Activated B cell treated with CpG ODN at 0.5 μM for 24 hours (primary cell): ENCODE results near the gene ROPN1L. TPM values are rescaled to one million over a fixed set of nuclear protein-coding genes. Genes with fewer than 3 reads are reported as not detected.

ENCODE experiments used
- ATAC-seq: fragments of 200-7000 bp; cut with Tn5 transposase; one replicate; pipeline ENCODE4 v1.10.0; 2021; ENCODE audit warnings: low read depth, mild to moderate bottlenecking, moderate library complexity
- CTCF ChIA-PET: fragments of 350-600 bp; sonication (Branson Sonifier 250); formaldehyde crosslinking; loops from one replicate; lab custom pipeline; 2021; ENCODE audit warnings: antibody characterized with exemption; lab: Charles Lee
- POLR2A ChIA-PET: fragments of 350-600 bp; sonication (Branson Sonifier 250); formaldehyde crosslinking; loops from one replicate; lab custom pipeline; 2021; ENCODE audit warnings: antibody characterized with exemption; lab: Charles Lee
- DNase-seq: peaks from one replicate; pipeline ENCODE4 v3.0.0; 2022
- H3K27ac Mint-ChIP-seq: one replicate; pipeline ENCODE4 v1.8.0; 2020; ENCODE audit warnings: mixed read lengths
- H3K27me3 Mint-ChIP-seq: one replicate; pipeline ENCODE4 v1.8.0; 2021; ENCODE audit warnings: mixed read lengths
- H3K36me3 Mint-ChIP-seq: one replicate; pipeline ENCODE4 v1.8.0; 2021; ENCODE audit warnings: low read depth, mixed read lengths
- H3K4me1 Mint-ChIP-seq: one replicate; pipeline ENCODE4 v1.8.0; 2021; ENCODE audit warnings: mixed read lengths
- H3K4me3 Mint-ChIP-seq: one replicate; pipeline ENCODE4 v1.8.0; 2020; ENCODE audit warnings: mild to moderate bottlenecking, mixed read lengths
- H3K9me3 Mint-ChIP-seq: one replicate; pipeline ENCODE4 v1.8.0; 2020; ENCODE audit warnings: mixed read lengths
- intact Hi-C: fragments of 100-400 bp; cut with micrococcal nuclease; formaldehyde crosslinking; loops from one replicate; pipeline ENCODE4 v1.15.1; 2024
- total RNA-seq: library from RNA; stranded (reverse); gene quantifications from 2 replicates; pipeline ENCODE4 v1.2.3, GENCODE V29; 2022
- TF ChIP-seq, protein P1 (sequence below): fragments of 200-600 bp; IDR thresholded peaks from one replicate; pipeline ENCODE4 v1.8.0; 2022; ENCODE audit warnings: antibody characterized with exemption, mild to moderate bottlenecking

ROPN1L gene
- total RNA-seq, 1 donor from 2014 or later, result 0.49 TPM

DNA sequence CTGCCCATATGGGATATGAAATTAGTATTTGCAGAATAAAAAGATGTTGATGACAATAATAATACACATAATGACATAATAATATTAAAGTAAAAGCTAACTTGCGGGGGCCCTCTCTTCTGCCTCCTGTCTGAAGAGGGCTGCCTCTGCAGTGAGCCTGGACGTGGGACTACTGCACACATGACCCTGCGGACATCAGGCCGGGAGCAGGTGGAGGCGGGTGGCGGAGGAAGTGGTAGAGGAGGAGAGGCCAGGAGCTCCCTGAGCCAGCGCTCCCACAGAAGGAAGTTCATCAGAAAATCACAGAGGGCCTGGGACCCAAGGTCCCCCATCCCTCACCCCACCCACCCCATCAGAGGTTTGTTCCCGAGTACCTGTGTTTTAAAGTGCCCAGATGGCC, 60.5 kb downstream of the ROPN1L start:
- Mint-ChIP-seq H3K4me1 (peaks cover 13% of the 10 kb centered on the region), H3K27me3 (no peaks in the 10 kb centered on the region), H3K36me3 (no peaks in the 10 kb centered on the region), H3K27ac (no peak overlapping the region), H3K4me3 (no peak overlapping the region), H3K9me3 (no peaks in the 10 kb centered on the region)
- no peak for ATAC-seq
- CTCF ChIA-PET, result interaction anchor here (1.0 kb wide), 1 partner anchor 125 kb away, joined by 3 read pairs; no protein-coding TSS in a partner anchor
- no peak for DNase-seq
- TF ChIP-seq, protein P1, sequence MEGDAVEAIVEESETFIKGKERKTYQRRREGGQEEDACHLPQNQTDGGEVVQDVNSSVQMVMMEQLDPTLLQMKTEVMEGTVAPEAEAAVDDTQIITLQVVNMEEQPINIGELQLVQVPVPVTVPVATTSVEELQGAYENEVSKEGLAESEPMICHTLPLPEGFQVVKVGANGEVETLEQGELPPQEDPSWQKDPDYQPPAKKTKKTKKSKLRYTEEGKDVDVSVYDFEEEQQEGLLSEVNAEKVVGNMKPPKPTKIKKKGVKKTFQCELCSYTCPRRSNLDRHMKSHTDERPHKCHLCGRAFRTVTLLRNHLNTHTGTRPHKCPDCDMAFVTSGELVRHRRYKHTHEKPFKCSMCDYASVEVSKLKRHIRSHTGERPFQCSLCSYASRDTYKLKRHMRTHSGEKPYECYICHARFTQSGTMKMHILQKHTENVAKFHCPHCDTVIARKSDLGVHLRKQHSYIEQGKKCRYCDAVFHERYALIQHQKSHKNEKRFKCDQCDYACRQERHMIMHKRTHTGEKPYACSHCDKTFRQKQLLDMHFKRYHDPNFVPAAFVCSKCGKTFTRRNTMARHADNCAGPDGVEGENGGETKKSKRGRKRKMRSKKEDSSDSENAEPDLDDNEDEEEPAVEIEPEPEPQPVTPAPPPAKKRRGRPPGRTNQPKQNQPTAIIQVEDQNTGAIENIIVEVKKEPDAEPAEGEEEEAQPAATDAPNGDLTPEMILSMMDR, result no peak
- POLR2A ChIA-PET, result no interaction called here
- intact Hi-C loops, result no loop called here

DNA sequence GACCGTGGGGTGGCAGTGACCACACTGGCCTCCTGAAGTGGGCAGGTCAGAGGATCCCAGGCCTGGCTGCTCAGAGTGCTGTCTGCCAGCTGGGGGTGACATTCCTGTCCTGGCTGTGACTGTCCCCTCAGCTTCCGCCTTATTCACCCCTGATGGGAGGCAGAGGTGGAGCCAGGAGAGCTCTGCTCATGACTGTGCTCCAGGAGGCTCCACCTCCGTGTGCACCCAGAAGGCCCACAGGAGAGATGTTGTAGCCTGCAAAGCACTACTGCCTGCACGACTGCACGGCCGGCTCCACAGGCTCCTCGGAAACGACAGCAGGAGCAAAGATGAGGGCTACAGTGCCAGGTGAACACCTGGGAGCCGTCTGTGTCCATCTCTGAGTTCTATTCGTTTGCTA, 60.9 kb downstream of the ROPN1L start:
- no peaks in the 10 kb centered on the region for H3K27me3 Mint-ChIP-seq
- intact Hi-C loops, result no loop called here
- no peak overlapping the region for H3K4me3 Mint-ChIP-seq
- ATAC-seq (no peak), DNase-seq (no peak)
- ChIA-PET CTCF (interaction anchor here (1.0 kb wide), 1 partner anchor 125 kb away, joined by 3 read pairs; no protein-coding TSS in a partner anchor), POLR2A (no interaction called here)
- peaks cover 13% of the 10 kb centered on the region for H3K4me1 Mint-ChIP-seq
- H3K27ac Mint-ChIP-seq, result no peak overlapping the region
- no peaks in the 10 kb centered on the region for H3K9me3 Mint-ChIP-seq
- H3K36me3 Mint-ChIP-seq, result no peaks in the 10 kb centered on the region
- TF ChIP-seq, protein P1, result no peak

DNA sequence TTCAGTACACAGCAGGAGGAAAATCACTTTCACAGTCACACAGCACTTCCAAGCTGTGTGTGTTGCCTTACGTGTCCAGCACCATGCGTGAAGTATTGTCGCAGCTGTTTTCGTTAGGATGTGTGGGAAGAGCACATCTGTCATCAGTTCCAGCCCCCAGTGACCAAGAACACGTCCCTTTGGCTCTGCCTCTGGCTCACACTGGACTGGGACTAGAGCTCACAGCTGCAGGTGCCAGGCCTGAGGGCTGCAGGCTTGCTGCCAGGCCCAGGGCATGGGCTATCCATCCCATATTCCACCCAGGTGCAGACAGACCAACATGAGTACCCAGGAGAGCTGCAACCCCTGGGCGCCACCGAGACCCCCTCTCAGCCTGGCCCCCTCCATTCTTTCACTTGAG, 61.6 kb downstream of the ROPN1L start:
- no peaks in the 10 kb centered on the region for H3K9me3 Mint-ChIP-seq
- ATAC-seq (no peak), DNase-seq (no peak)
- no peaks in the 10 kb centered on the region for H3K36me3 Mint-ChIP-seq
- H3K27ac Mint-ChIP-seq, result no peak overlapping the region
- intact Hi-C loops, result no loop called here
- TF ChIP-seq, protein P1, result no peak
- ChIA-PET POLR2A (no interaction called here), CTCF (interaction anchor here (1.5 kb wide), 1 partner anchor 14 kb away, joined by 4 read pairs; no protein-coding TSS in a partner anchor)
- no peak overlapping the region for H3K4me3 Mint-ChIP-seq
- peaks cover 13% of the 10 kb centered on the region for H3K4me1 Mint-ChIP-seq
- no peaks in the 10 kb centered on the region for H3K27me3 Mint-ChIP-seq

DNA sequence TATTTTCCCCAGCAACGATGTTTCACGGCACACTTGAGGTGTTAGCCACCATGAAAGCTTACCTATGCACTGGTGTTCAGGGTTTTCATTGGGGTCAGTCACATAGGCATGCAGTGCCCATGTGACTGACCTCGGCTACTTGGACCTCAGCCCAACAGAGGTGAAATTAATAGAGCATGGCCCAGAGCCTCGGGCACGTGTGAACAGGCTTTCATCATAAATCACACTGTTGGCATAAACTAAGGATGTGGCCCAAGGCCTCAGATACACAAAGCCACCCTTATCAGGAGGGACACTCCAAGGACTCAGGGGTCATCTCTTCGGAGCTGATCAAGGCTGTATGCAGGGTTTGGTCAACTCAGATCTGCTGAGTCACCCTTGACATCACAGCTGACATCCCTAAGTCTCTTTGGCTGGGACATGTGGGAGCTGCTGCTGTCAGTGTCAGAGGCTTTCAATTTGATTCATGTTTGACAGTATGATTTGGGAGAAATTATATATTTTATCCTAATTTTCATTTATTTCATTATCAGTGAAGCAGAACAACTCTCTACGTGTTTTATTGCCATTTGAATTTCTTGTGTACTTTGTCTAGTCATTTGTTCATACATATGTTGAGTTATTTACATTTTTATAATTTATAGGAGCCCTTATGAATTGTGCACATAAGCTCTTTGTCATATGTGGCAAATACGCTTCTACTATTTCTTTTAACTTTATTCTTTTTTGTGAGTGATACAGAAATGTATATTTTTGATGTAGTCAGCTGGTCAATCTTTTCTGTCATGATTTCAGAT, 62.5 kb downstream of the ROPN1L start:
- no peak for ATAC-seq
- H3K36me3 Mint-ChIP-seq, result no peaks in the 10 kb centered on the region
- POLR2A ChIA-PET, result interaction anchor here (1.1 kb wide), 1 partner anchor 15 kb away, joined by 3 read pairs; no protein-coding TSS in a partner anchor

More for the DNA sequence above, 62.5 kb downstream of the ROPN1L start:
- DNase-seq, result no peak
- no peaks in the 10 kb centered on the region for H3K27me3 Mint-ChIP-seq
- H3K4me1 Mint-ChIP-seq, result peaks cover 13% of the 10 kb centered on the region
- no peak overlapping the region for H3K27ac Mint-ChIP-seq
- H3K9me3 Mint-ChIP-seq, result no peaks in the 10 kb centered on the region
- TF ChIP-seq, protein P1, result no peak
- intact Hi-C loops, result loop anchor here (2.0 kb wide), 2 partner anchors 33 to 103 kb away; no protein-coding TSS in a partner anchor
- CTCF ChIA-PET, result interaction anchor here (1.5 kb wide), 1 partner anchor 14 kb away, joined by 4 read pairs; no protein-coding TSS in a partner anchor
- H3K4me3 Mint-ChIP-seq, result no peak overlapping the region
